ENCODE results near the gene IQSEC1. TPM values are rescaled to one million over a fixed set of nuclear protein-coding genes. Genes with fewer than 3 reads are reported as not detected.

The IQSEC1 gene
- total RNA-seq, 3 donors from 2014 or later = 17.1 to 24.8 (median 19.4) TPM

- no peaks in the 10 kb centered on the region for H3K9me3 Mint-ChIP-seq
- H3K4me3 Mint-ChIP-seq = no peak overlapping the region
- H3K36me3 Mint-ChIP-seq (ENCODE audit: insufficient read depth) = no peaks in the 10 kb centered on the region
- peaks cover 25% of the 10 kb centered on the region for H3K4me1 Mint-ChIP-seq (ENCODE audit: low read depth)
- no peaks in the 10 kb centered on the region for H3K27me3 Mint-ChIP-seq (ENCODE audit: low read depth)
- DNase-seq = no peak
- ATAC-seq = no peak
Measured at GRCh38 chr3:13045241-13045903, 27.9 kb downstream of the IQSEC1 start.

- ATAC-seq = no peak
- no peaks in the 10 kb centered on the region for H3K9me3 Mint-ChIP-seq
- no peaks in the 10 kb centered on the region for H3K36me3 Mint-ChIP-seq (ENCODE audit: insufficient read depth)
- H3K4me1 Mint-ChIP-seq (ENCODE audit: low read depth) = peaks cover 32% of the 10 kb centered on the region
- DNase-seq = no peak
- H3K4me3 Mint-ChIP-seq = no peak overlapping the region
- no peaks in the 10 kb centered on the region for H3K27me3 Mint-ChIP-seq (ENCODE audit: low read depth)
Measured at GRCh38 chr3:13044496-13045240, 28.6 kb downstream of the IQSEC1 start.

- no peaks in the 10 kb centered on the region for H3K9me3 Mint-ChIP-seq
- no peak for ATAC-seq
- H3K4me3 Mint-ChIP-seq = no peak overlapping the region
- DNase-seq = no peak
- peaks cover 33% of the 10 kb centered on the region for H3K4me1 Mint-ChIP-seq (ENCODE audit: low read depth)
- H3K36me3 Mint-ChIP-seq (ENCODE audit: insufficient read depth) = no peaks in the 10 kb centered on the region
- H3K27me3 Mint-ChIP-seq (ENCODE audit: low read depth) = no peaks in the 10 kb centered on the region
Measured at GRCh38 chr3:13043656-13044055, 29.6 kb downstream of the IQSEC1 start.

- H3K36me3 Mint-ChIP-seq (ENCODE audit: insufficient read depth) = no peaks in the 10 kb centered on the region
- peaks cover 33% of the 10 kb centered on the region for H3K4me1 Mint-ChIP-seq (ENCODE audit: low read depth)
- no peak for ATAC-seq
- DNase-seq = no peak
- H3K4me3 Mint-ChIP-seq = no peak overlapping the region
- no peaks in the 10 kb centered on the region for H3K9me3 Mint-ChIP-seq
- H3K27me3 Mint-ChIP-seq (ENCODE audit: low read depth) = no peaks in the 10 kb centered on the region
Measured at GRCh38 chr3:13042715-13043271, 30.4 kb downstream of the IQSEC1 start.

GRCh38 chr3:13042127-13042701 is 31.0 kb downstream of the IQSEC1 start:
- no peaks in the 10 kb centered on the region for H3K27me3 Mint-ChIP-seq (ENCODE audit: low read depth)
- no peaks in the 10 kb centered on the region for H3K36me3 Mint-ChIP-seq (ENCODE audit: insufficient read depth)
- H3K9me3 Mint-ChIP-seq = no peaks in the 10 kb centered on the region
- H3K4me3 Mint-ChIP-seq = no peak overlapping the region
- DNase-seq (no peak), ATAC-seq (no peak)
- H3K4me1 Mint-ChIP-seq (ENCODE audit: low read depth) = peaks cover 33% of the 10 kb centered on the region

GRCh38 chr3:13041113-13041776 is 32.0 kb downstream of the IQSEC1 start:
- H3K9me3 Mint-ChIP-seq = no peaks in the 10 kb centered on the region
- H3K36me3 Mint-ChIP-seq (ENCODE audit: insufficient read depth) = no peaks in the 10 kb centered on the region
- no peaks in the 10 kb centered on the region for H3K27me3 Mint-ChIP-seq (ENCODE audit: low read depth)
- peaks cover 28% of the 10 kb centered on the region for H3K4me1 Mint-ChIP-seq (ENCODE audit: low read depth)
- ATAC-seq (no peak), DNase-seq (no peak)
- no peak overlapping the region for H3K4me3 Mint-ChIP-seq

- DNase-seq = no peak
- Mint-ChIP-seq H3K4me3 (no peak overlapping the region), H3K9me3 (no peaks in the 10 kb centered on the region), H3K36me3 (ENCODE audit: insufficient read depth) (no peaks in the 10 kb centered on the region), H3K4me1 (ENCODE audit: low read depth) (peaks cover 21% of the 10 kb centered on the region), H3K27me3 (ENCODE audit: low read depth) (no peaks in the 10 kb centered on the region)
- ATAC-seq = peak; percentile 86 to 92
Measured at GRCh38 chr3:13040361-13041074, 32.7 kb downstream of the IQSEC1 start.

GRCh38 chr3:13039213-13039896 is 33.9 kb downstream of the IQSEC1 start:
- no peak for DNase-seq
- H3K4me3 Mint-ChIP-seq = no peak overlapping the region
- no peaks in the 10 kb centered on the region for H3K9me3 Mint-ChIP-seq
- H3K36me3 Mint-ChIP-seq (ENCODE audit: insufficient read depth) = no peaks in the 10 kb centered on the region
- no peak for ATAC-seq
- peaks cover 18% of the 10 kb centered on the region for H3K4me1 Mint-ChIP-seq (ENCODE audit: low read depth)
- H3K27me3 Mint-ChIP-seq (ENCODE audit: low read depth) = no peaks in the 10 kb centered on the region

- Mint-ChIP-seq H3K4me1 (ENCODE audit: low read depth) (peaks cover 18% of the 10 kb centered on the region), H3K36me3 (ENCODE audit: insufficient read depth) (no peaks in the 10 kb centered on the region), H3K9me3 (no peaks in the 10 kb centered on the region), H3K27me3 (ENCODE audit: low read depth) (no peaks in the 10 kb centered on the region), H3K4me3 (no peak overlapping the region)
- ATAC-seq (no peak), DNase-seq (no peak)
Measured at GRCh38 chr3:13037458-13038117, 35.6 kb downstream of the IQSEC1 start.

- ATAC-seq (no peak), DNase-seq (no peak)
- no peak overlapping the region for H3K4me3 Mint-ChIP-seq
- no peaks in the 10 kb centered on the region for H3K27me3 Mint-ChIP-seq (ENCODE audit: low read depth)
- peaks cover 3% of the 10 kb centered on the region for H3K4me1 Mint-ChIP-seq (ENCODE audit: low read depth)
- no peaks in the 10 kb centered on the region for H3K36me3 Mint-ChIP-seq (ENCODE audit: insufficient read depth)
- no peaks in the 10 kb centered on the region for H3K9me3 Mint-ChIP-seq
Measured at GRCh38 chr3:13034861-13035260, 38.4 kb downstream of the IQSEC1 start.

GRCh38 chr3:13034109-13034800 is 39.0 kb downstream of the IQSEC1 start:
- Mint-ChIP-seq H3K36me3 (ENCODE audit: insufficient read depth) (no peaks in the 10 kb centered on the region), H3K27me3 (ENCODE audit: low read depth) (no peaks in the 10 kb centered on the region), H3K4me3 (no peak overlapping the region), H3K4me1 (ENCODE audit: low read depth) (no peaks in the 10 kb centered on the region), H3K9me3 (no peaks in the 10 kb centered on the region)
- no peak for DNase-seq
- no peak for ATAC-seq

GRCh38 chr3:13032206-13032605 is 41.0 kb downstream of the IQSEC1 start:
- Mint-ChIP-seq H3K27me3 (ENCODE audit: low read depth) (no peaks in the 10 kb centered on the region), H3K4me1 (ENCODE audit: low read depth) (no peaks in the 10 kb centered on the region), H3K4me3 (no peak overlapping the region), H3K36me3 (ENCODE audit: insufficient read depth) (no peaks in the 10 kb centered on the region), H3K9me3 (no peaks in the 10 kb centered on the region)
- DNase-seq = no peak
- ATAC-seq = no peak

GRCh38 chr3:13031621-13032020 is 41.6 kb downstream of the IQSEC1 start:
- Mint-ChIP-seq H3K9me3 (no peaks in the 10 kb centered on the region), H3K4me3 (no peak overlapping the region), H3K27me3 (ENCODE audit: low read depth) (no peaks in the 10 kb centered on the region), H3K4me1 (ENCODE audit: low read depth) (no peaks in the 10 kb centered on the region), H3K36me3 (ENCODE audit: insufficient read depth) (no peaks in the 10 kb centered on the region)
- DNase-seq (no peak), ATAC-seq (no peak)
